Glutamatergic neuron (in vitro differentiated cells): ENCODE measurements around the gene CSDE1. TPM values are rescaled to one million over a fixed set of nuclear protein-coding genes. Genes with fewer than 3 reads are reported as not detected.
A peak's percentile ranks its signal among the peaks of the same experiment; 100 is the strongest.

Experiments
- DNase-seq: peaks from one replicate; pipeline ENCODE4 v3.0.0; 2022
- H3K27ac Mint-ChIP-seq: one replicate; pipeline ENCODE4 v1.8.0; 2020; ENCODE audit warnings: mild to moderate bottlenecking, mixed read lengths, inconsistent platforms; ENCODE audit not compliant: unreplicated experiment
- H3K27me3 Mint-ChIP-seq: one replicate; pipeline ENCODE4 v1.8.0; 2020; ENCODE audit warnings: mild to moderate bottlenecking, moderate library complexity, mixed read lengths, inconsistent platforms; ENCODE audit not compliant: unreplicated experiment
- H3K36me3 Mint-ChIP-seq: one replicate; pipeline ENCODE4 v1.8.0; 2020; ENCODE audit warnings: mild to moderate bottlenecking, mixed read lengths, inconsistent platforms; ENCODE audit not compliant: unreplicated experiment
- H3K4me1 Mint-ChIP-seq: one replicate; pipeline ENCODE4 v1.8.0; 2020; ENCODE audit warnings: mild to moderate bottlenecking, low read depth, mixed read lengths, inconsistent platforms; ENCODE audit not compliant: unreplicated experiment
- H3K4me3 Mint-ChIP-seq: one replicate; pipeline ENCODE4 v1.8.0; 2020; ENCODE audit warnings: mild to moderate bottlenecking, mixed read lengths, inconsistent platforms; ENCODE audit not compliant: unreplicated experiment
- H3K9me3 Mint-ChIP-seq: one replicate; pipeline ENCODE4 v1.8.0; 2020; ENCODE audit warnings: mild to moderate bottlenecking, moderate library complexity, mixed read lengths, inconsistent platforms; ENCODE audit not compliant: unreplicated experiment
- CTCF ChIP-seq: fragments of 200-600 bp; sonication (generic); IDR thresholded peaks from one replicate; pipeline ENCODE4 v1.5.0; 2021; ENCODE audit not compliant: partially characterized antibody, unreplicated experiment
- total RNA-seq: library from RNA; stranded (reverse); fragmentation: NEBNext Ultra II Directional; extraction: Animal tissue kit (Norgen Biotek cat#: 25700); gene quantifications from one replicate; pipeline ENCODE4 v1.2.1, GENCODE V29; 2021; ENCODE audit not compliant: unreplicated experiment

CSDE1 gene
- total RNA-seq, 1 donor from 2014 or later: 763 TPM

GRCh38 chr1:114671011-114671938 lies 86.5 kb downstream of the CSDE1 start:
- DNase-seq: no peak
- Mint-ChIP-seq H3K27ac (no peak overlapping the region), H3K9me3 (peaks cover 2% of the 10 kb centered on the region), H3K4me1 (no peaks in the 10 kb centered on the region), H3K4me3 (no peak overlapping the region), H3K27me3 (peaks cover 2% of the 10 kb centered on the region), H3K36me3 (no peaks in the 10 kb centered on the region)
- no peak for TF ChIP-seq CTCF

GRCh38 chr1:114670083-114671010 lies 87.4 kb downstream of the CSDE1 start:
- Mint-ChIP-seq H3K9me3 (peaks cover 2% of the 10 kb centered on the region), H3K27me3 (peaks cover 2% of the 10 kb centered on the region), H3K36me3 (no peaks in the 10 kb centered on the region), H3K4me3 (peak overlapping the region; percentile 91), H3K27ac (peak overlapping the region; percentile 44), H3K4me1 (no peaks in the 10 kb centered on the region)
- peak; percentile 92 for DNase-seq
- TF ChIP-seq CTCF: peak; percentile 22

- Mint-ChIP-seq H3K27me3 (peaks cover 2% of the 10 kb centered on the region), H3K36me3 (no peaks in the 10 kb centered on the region), H3K9me3 (peaks cover 2% of the 10 kb centered on the region), H3K4me1 (no peaks in the 10 kb centered on the region), H3K4me3 (peak within 1 kb of the TSS; percentile 91), H3K27ac (peak within 1 kb of the TSS; percentile 44)
- no peak for DNase-seq
- TF ChIP-seq CTCF: no peak
These were observed 88.2 kb downstream of the CSDE1 start, which contains the start of gene DENND2C for GRCh38 chr1:114669562-114670082. DENND2C (minus strand) TSS chr1:114670049; CDS start chr1:114625984, 44,065 bp downstream.

- peaks cover 2% of the 10 kb centered on the region for H3K9me3 Mint-ChIP-seq
- H3K4me3 Mint-ChIP-seq: peak overlapping the region; percentile 91
- TF ChIP-seq CTCF: no peak
- no peaks in the 10 kb centered on the region for H3K36me3 Mint-ChIP-seq
- peaks cover 2% of the 10 kb centered on the region for H3K27me3 Mint-ChIP-seq
- no peaks in the 10 kb centered on the region for H3K4me1 Mint-ChIP-seq
- H3K27ac Mint-ChIP-seq: no peak overlapping the region
- DNase-seq: no peak
These were observed 88.8 kb downstream of the CSDE1 start for GRCh38 chr1:114668784-114669561.
